ENCODE measurements around the gene TMEM184A.

DNA sequence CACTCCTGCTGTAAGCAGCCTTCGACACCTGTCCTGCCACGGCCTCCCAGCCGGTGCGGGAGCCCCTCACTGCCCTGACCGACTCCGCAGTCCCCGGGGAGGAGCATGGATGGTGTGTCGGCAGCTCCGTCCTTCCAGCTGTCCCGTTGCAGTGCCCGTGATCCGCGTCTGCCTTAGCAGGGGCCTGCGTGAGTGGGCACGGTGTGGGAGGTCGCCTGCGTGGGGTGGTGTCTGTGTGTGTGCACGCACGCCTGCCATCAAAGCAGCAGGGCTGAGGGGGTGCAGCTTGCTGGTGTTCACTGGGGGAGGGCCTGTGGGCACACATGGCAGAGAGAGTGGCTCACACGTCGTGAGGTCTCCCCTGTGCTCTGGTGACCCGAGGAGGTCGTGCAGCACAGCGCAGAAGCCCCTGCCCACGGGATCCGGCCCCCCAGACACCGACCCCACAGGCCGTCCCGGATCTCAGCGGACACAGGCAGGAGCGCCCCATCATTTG is 15.2 kb downstream of the TMEM184A start:
- no peak for TF ChIP-seq SP2 (CRISPR knock-in tag; IDR thresholded peaks at IDR 0.05)
- TF ChIP-seq, protein P1, sequence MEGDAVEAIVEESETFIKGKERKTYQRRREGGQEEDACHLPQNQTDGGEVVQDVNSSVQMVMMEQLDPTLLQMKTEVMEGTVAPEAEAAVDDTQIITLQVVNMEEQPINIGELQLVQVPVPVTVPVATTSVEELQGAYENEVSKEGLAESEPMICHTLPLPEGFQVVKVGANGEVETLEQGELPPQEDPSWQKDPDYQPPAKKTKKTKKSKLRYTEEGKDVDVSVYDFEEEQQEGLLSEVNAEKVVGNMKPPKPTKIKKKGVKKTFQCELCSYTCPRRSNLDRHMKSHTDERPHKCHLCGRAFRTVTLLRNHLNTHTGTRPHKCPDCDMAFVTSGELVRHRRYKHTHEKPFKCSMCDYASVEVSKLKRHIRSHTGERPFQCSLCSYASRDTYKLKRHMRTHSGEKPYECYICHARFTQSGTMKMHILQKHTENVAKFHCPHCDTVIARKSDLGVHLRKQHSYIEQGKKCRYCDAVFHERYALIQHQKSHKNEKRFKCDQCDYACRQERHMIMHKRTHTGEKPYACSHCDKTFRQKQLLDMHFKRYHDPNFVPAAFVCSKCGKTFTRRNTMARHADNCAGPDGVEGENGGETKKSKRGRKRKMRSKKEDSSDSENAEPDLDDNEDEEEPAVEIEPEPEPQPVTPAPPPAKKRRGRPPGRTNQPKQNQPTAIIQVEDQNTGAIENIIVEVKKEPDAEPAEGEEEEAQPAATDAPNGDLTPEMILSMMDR (CRISPR knock-in tag; IDR thresholded peaks at IDR 0.05): no peak
- TF ChIP-seq MEIS2 (CRISPR knock-in tag; IDR thresholded peaks at IDR 0.05): no peak
- no peak for TF ChIP-seq POLR2A (IDR thresholded peaks at IDR 0.05; ENCODE audit: insufficient read depth in 1 of 2, low read depth in 2 of 2, low read length in 2 of 2)
- no peak for TF ChIP-seq TBP (CRISPR knock-in tag; IDR thresholded peaks at IDR 0.05)
- no peak for TF ChIP-seq ZNF614 (CRISPR knock-in tag; IDR thresholded peaks at IDR 0.05; ENCODE audit: borderline replicate concordance)
- TF ChIP-seq SMAD3 (CRISPR knock-in tag; IDR thresholded peaks at IDR 0.05): no peak
- TF ChIP-seq ZNF652 (CRISPR knock-in tag; IDR thresholded peaks at IDR 0.05; ENCODE audit: borderline replicate concordance, low read depth): no peak

Measured in HepG2 (cell line).